GM12801 (cell line): ENCODE measurements around the gene CPAMD8.

ENCODE experiments used
- CTCF ChIP-seq: IDR thresholded peaks from one replicate; pipeline ENCODE4 v1.5.1; 2011; ENCODE audit warnings: control low read depth; ENCODE audit not compliant: insufficient read length; ENCODE audit errors: extremely low read depth

The CPAMD8 gene

GRCh38 chr19:16988661-16989060 is 37.9 kb downstream of the CPAMD8 start:
- TF ChIP-seq CTCF = no peak

- TF ChIP-seq CTCF = no peak
Observed at GRCh38 chr19:16985403-16985802, 41.2 kb downstream of the CPAMD8 start.

- TF ChIP-seq CTCF = no peak
Observed at GRCh38 chr19:16978839-16979802, 47.5 kb downstream of the CPAMD8 start.

GRCh38 chr19:16978156-16978555 is 48.5 kb downstream of the CPAMD8 start:
- TF ChIP-seq CTCF = no peak

GRCh38 chr19:16977306-16977705 is 49.3 kb downstream of the CPAMD8 start:
- TF ChIP-seq CTCF = no peak

- no peak for TF ChIP-seq CTCF
Observed at GRCh38 chr19:16976446-16976845, 50.2 kb downstream of the CPAMD8 start.

GRCh38 chr19:16970821-16971220 is 55.8 kb downstream of the CPAMD8 start:
- TF ChIP-seq CTCF = no peak
